ENCODE measurements around the gene DNPH1.

DNPH1 gene

DNA sequence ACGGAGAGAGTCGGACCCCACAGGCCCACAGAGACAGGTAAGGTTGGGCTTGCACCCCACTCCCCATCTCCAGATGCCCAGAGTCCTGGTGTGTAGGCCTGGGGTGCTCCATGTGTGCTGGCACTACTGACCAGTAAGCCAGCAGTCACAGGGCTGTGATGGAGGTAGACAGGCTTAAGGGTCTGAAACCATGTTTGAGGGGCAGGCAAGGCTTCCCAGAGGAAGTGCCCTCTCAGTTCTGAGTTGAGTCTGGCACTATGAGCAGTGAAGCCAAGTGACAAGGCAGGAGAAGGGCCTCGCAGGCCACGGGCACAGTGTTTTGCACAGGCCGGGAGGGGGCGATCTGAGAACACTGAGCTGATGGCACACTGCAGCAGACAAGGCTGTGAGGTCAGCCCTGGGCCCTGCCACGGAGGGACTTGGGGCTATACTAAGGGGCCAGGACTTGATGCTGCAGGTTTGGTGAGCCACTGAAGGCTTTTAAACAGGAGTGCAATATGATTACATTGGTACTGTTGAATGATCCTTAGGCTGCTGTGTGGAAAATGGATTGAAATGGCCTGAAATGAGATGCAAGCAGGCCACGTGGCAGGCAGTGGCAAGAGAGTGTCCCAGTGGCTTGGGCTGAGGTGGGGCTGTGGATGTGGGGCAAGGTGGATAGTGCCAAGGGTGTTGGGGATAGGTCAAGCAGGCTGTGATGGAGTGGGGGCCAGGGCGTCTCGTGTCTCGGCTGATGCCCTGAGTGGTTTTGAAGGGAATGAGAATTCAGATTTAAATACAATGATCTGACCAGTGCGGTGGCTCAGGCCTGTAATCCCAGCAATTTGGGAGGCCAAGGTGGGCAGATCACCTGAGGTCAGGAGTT lies 34.3 kb upstream of the DNPH1 start:
- DNase-seq, result peak; percentile 15

DNA sequence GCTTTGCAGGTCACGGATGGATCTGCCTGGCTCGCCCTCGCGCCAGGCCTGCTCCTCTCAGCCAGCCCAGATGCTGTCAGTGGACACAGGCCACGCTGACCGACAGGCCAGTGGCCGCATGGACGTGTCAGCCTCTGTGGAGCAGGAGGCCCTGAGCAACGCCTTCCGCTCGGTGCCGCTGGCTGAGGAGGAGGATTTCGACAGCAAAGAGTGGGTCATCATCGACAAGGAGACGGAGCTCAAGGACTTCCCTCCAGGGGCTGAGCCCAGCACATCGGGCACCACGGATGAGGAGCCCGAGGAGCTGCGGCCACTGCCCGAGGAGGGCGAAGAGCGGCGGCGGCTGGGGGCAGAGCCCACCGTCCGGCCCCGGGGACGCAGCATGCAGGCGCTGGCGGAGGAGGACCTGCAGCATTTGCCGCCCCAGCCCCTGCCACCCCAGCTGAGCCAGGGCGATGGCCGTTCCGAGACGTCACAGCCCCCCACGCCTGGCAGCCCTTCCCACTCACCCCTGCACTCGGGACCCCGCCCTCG lies 33.6 kb upstream of the DNPH1 start:
- no peak for DNase-seq

DNA sequence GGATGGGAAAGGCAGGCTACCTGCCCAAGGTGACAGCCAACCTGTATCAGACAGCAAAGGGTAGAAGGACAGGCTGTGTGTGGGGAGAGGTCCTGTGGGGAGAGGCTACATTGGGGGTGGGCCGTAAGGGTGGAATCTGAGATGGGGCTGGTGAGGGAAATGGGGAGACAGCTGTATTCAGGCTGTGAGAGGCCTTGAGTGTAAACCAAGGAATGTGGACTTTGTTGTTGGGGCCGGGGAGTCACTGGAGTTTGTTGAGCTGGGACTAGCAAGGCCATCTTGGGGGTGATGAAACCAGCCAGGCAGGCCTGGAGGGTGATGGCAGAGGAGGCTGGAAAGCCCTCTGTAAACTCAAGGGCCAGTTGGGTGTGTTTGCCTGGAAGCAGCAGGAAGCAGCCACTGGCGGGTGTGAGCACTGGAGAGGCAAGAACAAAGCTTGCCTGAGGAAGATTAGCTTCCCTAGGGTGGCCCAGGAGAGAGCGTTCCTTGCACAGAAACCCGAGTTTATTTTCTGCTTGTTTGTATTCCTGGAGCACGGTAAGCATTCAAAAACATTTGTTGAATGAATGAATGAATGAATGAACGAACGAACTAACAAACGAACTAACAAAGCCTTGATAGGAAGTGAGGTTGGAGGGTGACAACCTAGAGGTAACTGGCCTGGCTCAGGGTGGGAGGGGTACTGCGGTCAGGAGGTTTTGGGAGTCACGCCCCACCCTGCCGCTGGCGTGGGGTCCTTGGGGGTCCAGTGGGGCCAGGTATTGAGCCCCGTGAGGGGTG lies 32.9 kb upstream of the DNPH1 start:
- DNase-seq, result no peak

DNA sequence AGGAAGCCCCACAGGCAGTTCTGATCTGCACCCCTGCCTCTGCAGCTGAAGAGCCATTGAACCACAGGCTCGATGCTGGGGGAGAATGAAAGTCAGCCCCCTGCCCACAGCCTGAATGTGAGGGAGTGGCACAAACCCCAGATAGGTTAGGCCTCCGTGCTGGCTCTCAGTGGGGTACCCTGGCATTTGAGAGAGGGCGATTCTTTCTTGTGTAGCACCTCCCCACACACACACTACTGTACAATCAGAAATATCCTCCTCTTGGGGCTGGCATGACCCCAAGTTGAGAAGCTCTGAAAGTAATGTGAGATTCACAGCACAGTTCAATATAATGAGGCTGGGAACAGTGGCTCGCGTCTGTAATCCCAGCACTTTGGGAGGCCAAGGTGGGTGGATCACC lies 31.9 kb upstream of the DNPH1 start:
- DNase-seq, result no peak

DNA sequence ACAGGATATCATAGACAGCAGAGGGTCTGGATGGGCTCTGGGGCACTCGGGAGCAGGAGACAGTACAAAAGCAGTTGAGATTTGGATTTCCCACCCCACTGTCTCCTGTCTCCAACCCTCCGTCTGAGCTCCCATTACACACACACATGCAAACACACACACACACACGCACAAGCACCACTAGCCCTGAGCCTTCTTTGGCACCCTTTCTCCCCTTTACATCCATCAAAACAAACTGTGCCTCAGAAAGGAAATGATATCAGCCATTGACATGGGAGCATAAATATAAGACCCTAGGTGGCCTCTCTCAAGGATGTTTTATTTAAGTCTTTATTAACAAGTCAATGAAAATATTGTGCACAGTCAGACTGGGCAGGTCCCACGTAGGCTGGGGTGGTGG lies 31.5 kb upstream of the DNPH1 start:
- DNase-seq, result no peak

DNA sequence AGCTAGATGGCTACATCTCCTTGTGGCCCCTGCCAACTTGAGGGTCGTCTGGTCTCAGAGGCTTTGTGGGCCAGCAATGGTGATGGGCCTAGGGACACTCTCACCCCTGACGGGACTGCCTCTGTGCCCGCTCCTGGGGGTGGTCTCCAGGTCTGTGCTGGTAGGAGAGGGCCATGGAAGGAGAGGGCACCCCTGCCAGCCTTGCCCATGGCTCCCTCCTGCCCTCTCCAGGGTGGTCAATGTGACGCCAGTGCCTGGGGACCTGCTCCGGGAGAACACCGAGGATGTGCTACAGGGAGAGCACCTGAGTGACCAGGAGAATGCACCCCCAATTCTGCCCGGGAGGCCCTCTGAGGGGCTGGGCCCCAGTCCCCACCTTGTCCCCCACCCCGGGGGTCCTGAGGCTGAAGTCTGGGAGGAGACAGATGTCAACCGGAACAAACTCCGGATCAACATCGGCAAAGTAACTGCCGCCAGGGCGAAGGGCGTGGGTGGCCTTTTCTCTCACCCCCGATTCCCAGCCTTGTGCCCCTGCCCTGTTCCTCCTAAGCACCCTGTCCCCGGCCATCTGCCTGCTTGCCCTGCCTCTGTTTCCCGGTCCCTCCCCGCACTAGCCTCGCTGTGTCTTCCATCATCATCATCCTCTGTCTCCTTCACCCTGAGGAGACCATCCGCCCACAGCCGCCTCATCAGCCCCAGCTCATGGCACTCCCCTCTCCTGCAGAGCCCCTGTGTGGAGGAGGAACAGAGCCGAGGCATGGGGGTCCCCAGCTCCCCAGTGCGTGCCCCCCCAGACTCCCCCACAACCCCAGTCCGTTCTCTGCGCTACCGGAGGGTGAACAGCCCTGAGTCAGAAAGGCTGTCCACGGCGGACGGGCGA lies 29.8 kb upstream of the DNPH1 start:
- DNase-seq, result no peak

DNA sequence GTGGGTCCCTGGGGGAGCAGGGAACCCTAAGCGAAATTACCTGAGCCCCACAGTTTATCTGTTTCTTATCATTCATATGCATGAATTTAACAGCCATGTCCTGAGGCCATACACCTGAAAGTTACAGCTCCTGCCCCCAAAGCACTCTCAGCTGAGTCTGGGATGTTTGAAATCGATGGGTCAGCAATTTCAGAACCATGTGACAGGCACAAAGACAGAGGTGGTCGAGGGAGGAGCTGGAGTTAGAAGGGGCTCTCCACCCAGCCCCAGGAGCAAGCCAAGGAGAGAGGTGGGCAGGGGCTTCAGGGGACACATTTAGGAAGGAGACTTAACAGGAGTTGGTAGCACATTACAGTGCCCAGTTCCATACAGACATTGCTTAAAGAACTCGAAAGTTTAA lies 28.9 kb upstream of the DNPH1 start:
- DNase-seq, result no peak

DNA sequence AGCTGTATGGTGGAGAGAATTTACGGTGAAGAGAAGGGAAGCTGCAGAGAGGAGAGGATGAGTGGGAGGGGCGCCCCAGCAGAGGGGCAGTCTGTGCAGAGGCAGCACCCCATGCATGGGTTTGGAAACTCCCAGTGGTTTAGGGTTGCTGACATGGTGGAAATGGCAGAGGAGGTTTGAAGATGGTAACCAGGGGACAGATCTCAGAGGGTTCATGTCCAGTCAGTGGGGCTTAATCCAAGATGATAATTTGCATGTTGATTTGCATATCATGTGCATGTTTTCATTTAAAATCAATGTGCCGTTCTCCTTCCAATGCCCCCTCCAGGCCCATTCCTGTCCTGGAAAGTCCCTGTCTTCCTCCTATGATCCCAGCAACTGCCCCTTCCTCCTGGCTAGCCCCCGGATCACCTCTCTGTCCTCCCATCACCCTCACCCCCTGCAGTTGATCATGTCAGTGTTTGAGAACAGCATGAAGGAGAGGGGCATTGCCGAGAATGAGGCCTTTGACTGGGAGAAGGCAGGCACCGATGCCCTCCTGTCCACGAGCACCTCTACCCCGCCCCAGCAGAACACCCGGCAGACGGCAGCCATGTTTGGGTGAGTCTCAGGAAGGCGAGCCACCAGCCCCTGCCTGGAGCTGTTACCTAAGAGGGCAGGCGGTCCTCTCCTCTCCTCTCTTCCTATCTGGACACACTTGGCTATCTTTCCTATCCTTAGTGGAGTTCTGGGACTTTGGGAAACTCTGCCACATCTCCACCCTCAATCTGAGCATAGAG lies 28.3 kb upstream of the DNPH1 start:
- DNase-seq, result no peak

DNA sequence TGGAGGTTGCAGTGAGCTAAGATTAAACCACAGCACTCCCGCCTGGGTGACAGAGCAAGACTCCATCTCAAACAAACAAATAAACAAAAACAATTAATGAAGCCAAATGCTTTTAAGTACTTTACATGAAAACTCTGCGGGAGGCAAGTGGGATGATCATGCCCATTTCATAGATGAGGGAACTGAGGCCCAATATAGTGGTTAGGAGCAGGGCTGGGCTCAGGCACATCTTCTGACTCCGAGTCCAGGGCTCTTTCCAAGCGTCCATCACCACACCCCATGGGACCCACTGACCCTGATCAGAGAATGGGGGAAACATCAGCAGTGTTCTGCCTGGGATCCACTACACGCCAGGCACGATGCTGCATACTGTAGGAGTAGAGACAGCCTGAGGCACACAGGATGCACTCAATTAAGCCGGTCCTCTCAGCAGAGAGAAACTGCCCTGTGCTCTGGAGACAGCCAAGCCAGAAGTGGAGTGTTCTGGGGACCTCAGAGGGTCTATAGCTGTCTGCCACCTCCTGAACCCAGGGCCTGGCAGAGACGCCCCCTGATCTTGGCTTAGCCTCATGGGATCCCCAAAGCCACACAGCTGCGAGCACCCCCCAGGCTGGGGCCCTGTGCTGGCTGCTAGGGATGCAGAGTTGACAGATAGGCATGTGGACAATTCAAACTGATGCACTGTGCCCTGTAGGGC lies 27.5 kb upstream of the DNPH1 start:
- DNase-seq, result no peak

DNA sequence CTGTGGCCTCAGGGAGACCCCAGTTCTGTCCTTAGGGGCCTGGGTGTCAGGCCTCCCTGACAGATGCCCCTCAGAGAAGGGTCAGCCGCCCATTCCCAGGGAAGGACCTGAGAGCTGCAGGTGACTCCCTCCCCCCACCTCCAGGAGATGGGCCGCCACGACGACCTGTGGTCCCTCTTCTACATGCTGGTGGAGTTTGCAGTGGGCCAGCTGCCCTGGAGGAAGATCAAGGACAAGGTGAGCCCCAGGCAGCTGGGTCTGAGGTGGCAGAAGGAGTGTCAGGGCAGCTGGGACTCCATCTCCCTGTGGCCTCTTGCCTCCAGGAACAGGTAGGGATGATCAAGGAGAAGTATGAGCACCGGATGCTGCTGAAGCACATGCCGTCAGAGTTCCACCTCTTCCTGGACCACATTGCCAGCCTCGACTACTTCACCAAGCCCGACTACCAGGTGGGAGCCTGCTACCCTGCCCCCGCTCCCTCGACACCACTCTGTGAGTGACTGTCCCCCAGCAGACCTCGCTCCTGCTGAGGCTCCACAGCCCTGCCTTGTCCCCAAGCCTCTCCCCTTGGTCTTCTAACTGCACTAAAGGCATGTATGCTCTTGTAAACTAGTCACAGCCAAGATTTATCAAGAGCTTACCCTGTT lies 26.2 kb upstream of the DNPH1 start:
- no peak for DNase-seq

DNA sequence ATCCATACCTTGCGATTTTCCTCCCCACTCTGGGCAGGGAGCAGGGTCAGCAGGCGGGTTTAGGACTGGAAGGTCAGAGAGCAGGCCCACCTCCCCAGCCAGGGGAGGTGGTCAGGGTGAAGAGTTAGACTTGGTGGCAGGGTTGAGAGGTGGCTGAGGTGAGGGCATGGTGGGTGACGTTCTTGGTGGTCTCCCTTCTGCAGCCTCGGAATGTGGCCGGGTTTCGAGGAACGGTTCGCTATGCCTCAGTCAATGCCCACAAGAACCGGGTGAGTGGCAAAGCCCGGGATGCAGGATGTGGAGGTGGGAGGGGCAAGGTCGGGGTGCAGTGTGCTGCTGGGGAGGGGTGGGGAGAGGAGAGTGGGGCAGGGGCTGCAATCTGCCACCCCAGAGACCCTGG lies 25.6 kb upstream of the DNPH1 start:
- no peak for DNase-seq

DNA sequence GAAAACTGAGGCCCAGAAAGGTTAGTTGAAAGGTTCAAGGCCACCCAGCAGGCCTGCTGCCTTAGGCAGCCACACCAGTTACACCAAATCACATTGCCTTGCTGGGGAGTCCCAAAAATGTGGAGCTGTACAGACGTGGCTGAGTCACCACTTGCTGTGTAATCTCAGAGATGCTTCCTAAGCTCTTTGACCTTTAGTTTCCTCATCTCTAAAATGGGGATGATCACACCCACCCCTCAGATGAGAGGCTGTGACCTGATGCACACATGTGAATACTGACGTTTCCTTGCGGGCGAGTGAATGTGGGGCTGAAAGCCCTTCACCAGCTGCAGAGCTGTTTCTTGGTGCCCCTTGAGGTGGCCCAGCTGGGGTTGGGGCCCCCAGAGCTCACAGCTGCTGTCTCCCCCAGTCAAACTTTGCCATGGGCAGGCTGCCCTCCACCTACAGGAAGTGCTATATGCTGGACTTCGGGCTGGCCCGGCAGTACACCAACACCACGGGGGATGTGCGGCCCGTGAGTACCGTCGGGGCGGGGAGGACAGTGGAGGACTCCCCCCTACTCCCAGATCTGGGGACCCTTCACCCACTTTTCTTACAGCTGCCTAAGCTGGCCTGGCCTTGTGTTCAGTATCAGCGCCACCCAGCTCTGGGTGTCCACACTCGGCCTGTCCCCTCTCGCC lies 25.0 kb upstream of the DNPH1 start:
- DNase-seq, result no peak

DNA sequence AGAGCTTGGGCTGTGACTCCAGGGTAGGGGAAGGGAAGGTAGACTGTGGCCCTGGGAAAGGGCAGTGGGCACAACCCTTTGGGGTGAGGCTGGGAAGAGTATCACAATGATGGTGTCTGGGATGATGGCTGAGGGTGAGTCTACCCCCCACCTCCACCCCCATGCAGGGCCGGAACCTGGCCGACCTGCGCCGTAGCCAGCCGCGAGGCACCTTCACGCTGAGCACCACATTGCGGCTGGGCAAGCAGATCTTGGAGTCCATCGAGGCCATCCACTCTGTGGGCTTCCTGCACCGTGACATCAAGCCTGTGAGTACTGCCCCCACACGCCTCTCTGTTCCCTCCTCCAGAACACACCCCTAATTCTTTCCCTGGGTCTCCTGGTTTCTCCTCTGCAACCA lies 24.1 kb upstream of the DNPH1 start:
- DNase-seq, result no peak

DNA sequence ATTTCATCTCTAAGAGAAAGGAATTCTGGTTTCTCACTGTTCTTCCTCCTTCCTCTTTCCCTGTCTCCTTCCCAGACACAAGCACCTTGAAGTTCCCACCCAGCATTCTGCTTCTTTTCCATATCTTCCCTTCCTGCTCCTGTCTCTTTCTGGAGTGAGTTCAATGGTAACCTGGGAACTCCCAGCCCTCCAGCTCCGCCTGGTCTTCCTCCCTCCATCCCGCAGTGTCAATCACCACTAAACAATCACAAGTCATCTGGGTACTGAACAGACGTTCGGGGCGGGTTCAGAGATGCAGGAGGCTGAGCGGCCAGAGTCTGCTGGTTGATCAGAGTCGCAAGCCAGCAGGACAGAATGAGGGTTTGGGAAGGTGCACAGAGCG lies 21.7 kb upstream of the DNPH1 start:
- DNase-seq, result no peak

DNA sequence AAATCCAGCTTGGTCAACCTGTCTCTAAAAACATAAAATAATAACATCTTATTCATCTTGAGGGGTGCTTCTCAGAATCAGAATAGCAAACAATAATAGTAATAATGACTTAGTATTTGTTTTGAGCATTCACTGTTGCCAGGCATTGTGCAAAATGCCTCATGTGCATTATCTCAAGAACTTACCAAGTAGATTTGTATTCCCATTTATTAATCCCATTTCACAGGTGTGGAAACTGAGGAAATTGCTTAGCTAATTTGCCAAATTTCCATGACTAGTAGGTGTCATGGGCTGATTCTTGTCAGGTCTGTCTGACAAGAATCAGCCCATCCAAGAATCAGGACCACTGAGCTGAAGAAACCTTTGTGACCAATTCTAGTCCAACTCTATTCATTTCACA lies 19.5 kb upstream of the DNPH1 start:
- no peak for DNase-seq

DNA sequence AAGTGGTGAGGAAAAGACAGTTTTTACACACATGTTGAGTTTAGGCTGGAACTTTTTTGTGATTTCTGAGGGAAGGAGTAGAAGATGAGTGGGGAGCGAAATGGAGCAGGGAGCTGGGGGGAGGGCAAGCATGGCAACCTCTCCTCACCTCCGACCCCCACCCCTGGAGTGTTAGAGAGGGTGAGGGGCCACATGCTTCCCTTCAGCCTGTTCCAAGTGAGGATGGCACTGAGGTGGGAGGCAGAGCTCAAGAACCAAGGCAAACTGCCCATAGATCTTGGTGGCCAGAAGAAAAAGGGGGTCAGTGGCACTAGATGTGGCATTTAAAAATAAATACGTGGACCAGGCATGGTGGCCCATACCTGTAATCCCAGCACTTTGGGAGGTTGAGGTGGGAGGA lies 18.8 kb upstream of the DNPH1 start:
- no peak for DNase-seq

DNA sequence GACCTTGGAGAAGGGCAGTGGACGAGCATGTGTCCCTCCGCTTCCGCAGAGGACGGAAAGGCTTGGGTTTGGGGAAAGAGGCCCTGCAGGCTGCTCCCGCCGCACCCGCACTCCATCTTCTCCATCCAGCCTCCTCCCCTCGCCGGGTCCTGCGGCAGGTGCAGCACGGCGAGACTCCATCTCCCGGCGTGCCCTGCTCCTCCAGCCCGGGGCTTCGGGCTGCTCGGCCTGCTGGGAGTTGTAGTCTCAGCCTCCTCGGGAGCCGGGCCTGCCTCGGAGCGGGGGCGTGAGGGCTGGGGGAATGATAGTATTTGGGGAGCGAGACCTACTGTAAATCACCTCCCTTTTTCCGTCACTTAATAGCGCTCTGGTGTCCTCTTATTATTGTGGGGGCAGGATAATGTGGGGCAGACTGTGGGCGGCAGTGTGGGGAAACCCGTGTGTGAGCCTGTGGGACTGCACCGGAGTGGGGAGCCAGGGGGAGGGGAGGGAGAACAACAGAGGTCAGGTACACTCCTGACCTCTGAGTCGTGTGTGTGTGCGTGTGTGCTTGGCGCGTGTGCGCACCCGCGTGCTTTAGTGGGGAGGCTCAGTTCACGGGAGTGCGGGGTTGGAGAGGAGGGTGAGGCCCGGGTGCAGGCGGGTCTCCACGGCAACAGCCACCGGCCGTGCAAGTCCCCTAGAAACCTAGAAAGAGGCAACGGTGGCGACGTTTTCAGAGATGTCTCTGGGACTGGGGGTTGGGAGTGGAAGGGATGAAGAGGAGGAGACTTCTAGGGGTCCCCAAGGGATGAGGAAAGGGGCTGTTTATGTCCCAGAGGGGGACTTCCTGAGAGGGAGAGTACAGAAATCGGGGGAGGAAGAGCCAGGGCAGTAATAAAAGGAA lies 18.1 kb upstream of the DNPH1 start:
- DNase-seq, result peak; percentile 58

DNA sequence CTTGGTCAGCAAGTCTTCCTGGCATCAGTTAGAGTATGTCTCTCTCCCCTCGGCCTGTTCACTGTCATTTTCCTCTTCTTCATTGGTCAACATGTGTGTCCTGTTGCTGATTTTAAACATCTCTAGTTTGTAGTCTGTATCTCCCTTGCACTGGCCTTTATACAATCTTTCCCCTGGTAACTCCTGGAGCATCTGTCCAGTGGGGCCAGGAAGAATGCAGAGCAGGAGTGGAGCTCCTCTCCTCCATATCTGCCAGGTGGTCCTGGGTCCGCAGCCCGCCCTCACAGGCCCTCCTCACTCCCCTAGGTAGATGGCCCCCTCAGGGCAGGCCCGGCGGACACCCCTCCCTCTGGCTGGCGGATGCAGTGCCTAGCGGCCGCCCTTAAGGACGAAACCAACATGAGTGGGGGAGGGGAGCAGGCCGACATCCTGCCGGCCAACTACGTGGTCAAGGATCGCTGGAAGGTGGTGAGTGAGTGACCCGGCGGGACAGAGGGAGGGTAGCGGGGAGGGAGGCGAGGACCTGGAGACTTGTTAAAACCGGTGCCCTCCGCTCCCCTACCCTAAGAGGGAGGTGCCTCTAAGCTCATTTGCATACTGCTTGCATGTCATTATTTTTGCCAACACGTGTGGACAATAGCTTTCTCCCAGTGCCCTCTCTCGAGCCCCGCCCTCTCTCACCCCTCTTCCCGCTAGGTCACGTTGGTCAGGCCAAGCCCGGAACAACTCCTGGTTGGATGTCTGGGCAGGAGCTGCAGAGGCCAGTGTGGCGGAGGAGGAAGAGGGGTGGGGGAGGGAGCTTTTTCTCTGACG lies 17.2 kb upstream of the DNPH1 start:
- peak; percentile 86 for DNase-seq

Data from SHP77 treated with DMSO at 0.1 percent for 48 hours (cell line).